ENCODE measurements around the gene TUT4. TPM values are rescaled to one million over a fixed set of nuclear protein-coding genes. Genes with fewer than 3 reads are reported as not detected.

TUT4 gene
- total and polyA plus RNA-seq, 10 donors = 31.7 to 120 (median 79.2) TPM

GRCh38 chr1:52404975-52405338 is 147.9 kb downstream of the TUT4 start:
- TF ChIP-seq POLR2AphosphoS5 (IDR thresholded peaks at IDR 0.05) (no peak), CTCF (IDR thresholded peaks at IDR 0.05 in 8 of 11, conservative IDR thresholded peaks at IDR 0.05 in 3 of 11) (peak in 1 of 11 experiments; percentile 5)
- H3K4me1 ChIP-seq = peaks cover 15 to 53% (median 34%) of the 10 kb centered on the region in 6 donors
- no peaks in the 10 kb centered on the region for H3K27me3 ChIP-seq (replicated peaks in 1 of 7)
- peak overlapping the region; percentile 61 to 90 (median 82) for H3K4me3 ChIP-seq
- intact Hi-C loops (cut with DNase I; ENCODE audit: low total_unique reads) = no loop called here
- no peak for DNase-seq
- H3K36me3 ChIP-seq = peaks cover 3 to 53% (median 29%) of the 10 kb centered on the region in 6 donors
- WGBS, 5 donors = 2 to 5% (median 3%) methylated on average over 8 of the region's 8 CpGs
- H3K27ac ChIP-seq = peak overlapping the region; percentile 80 to 96 (median 94)
- H3K9me3 ChIP-seq = no peaks in the 10 kb centered on the region

GRCh38 chr1:52404116-52404974 is 148.5 kb downstream of the TUT4 start, which contains the start of the genes ORC1 and PRPF38A:
Gene ORC1, minus strand, starts transcription at chr1:52404423. Its CDS starts 2,200 bp downstream, at chr1:52402223.
Gene PRPF38A, plus strand, starts transcription at chr1:52404602. Its CDS starts 148 bp downstream, at chr1:52404750.
- peaks cover 15 to 53% (median 34%) of the 10 kb centered on the region in 6 donors for H3K4me1 ChIP-seq
- peaks cover 3 to 49% (median 24%) of the 10 kb centered on the region in 6 donors for H3K36me3 ChIP-seq
- peak; percentile 99 for DNase-seq
- no peaks in the 10 kb centered on the region for H3K27me3 ChIP-seq (replicated peaks in 1 of 7)
- 0% methylated on average over 53 to 57 of the region's 57 CpGs for WGBS, 5 donors
- intact Hi-C loops (cut with DNase I; ENCODE audit: low total_unique reads) = no loop called here
- H3K9me3 ChIP-seq = no peaks in the 10 kb centered on the region
- TF ChIP-seq CTCF (IDR thresholded peaks at IDR 0.05 in 8 of 11, conservative IDR thresholded peaks at IDR 0.05 in 3 of 11) = peak in 8 of 11 experiments; percentile 9 to 63 (median 46)
- peak in 1 of 3 donors; percentile 31 for TF ChIP-seq POLR2A (IDR thresholded peaks at IDR 0.05)
- TF ChIP-seq POLR2AphosphoS5 (IDR thresholded peaks at IDR 0.05) = peak; percentile 92 to 96 (median 93)
- H3K27ac ChIP-seq = peak within 1 kb of the TSS; percentile 80 to 96 (median 94)
- H3K4me3 ChIP-seq = peak within 1 kb of the TSS; percentile 61 to 90 (median 82)

- WGBS, 5 donors = 0 to 2% (median 1%) methylated on average over 16 of the region's 16 CpGs
- Histone ChIP-seq H3K27ac (peak overlapping the region; percentile 36 to 96 (median 94)), H3K36me3 (peaks cover 1 to 46% (median 17%) of the 10 kb centered on the region in 6 donors), H3K9me3 (no peaks in the 10 kb centered on the region), H3K4me1 (peaks cover 15 to 53% (median 34%) of the 10 kb centered on the region in 6 donors), H3K4me3 (peak overlapping the region; percentile 61 to 90 (median 82)), H3K27me3 (replicated peaks in 1 of 7) (no peaks in the 10 kb centered on the region)
- intact Hi-C loops (cut with DNase I; ENCODE audit: low total_unique reads) = no loop called here
- DNase-seq = no peak
- TF ChIP-seq POLR2AphosphoS5 (IDR thresholded peaks at IDR 0.05) (no peak), CTCF (IDR thresholded peaks at IDR 0.05 in 8 of 11, conservative IDR thresholded peaks at IDR 0.05 in 3 of 11) (no peak), POLR2A (IDR thresholded peaks at IDR 0.05) (no peak)
Observed at GRCh38 chr1:52403566-52404115, 149.3 kb downstream of the TUT4 start.

GRCh38 chr1:52402860-52403240 is 150.0 kb downstream of the TUT4 start:
- DNase-seq = no peak
- H3K9me3 ChIP-seq = no peaks in the 10 kb centered on the region
- WGBS, 5 donors = 65 to 77% (median 72%) methylated on average over 3 of the region's 3 CpGs
- H3K4me3 ChIP-seq = peak overlapping the region in 2 of 8 donors; percentile 86 to 90
- no peak for TF ChIP-seq POLR2A (IDR thresholded peaks at IDR 0.05)
- TF ChIP-seq CTCF (IDR thresholded peaks at IDR 0.05 in 8 of 11, conservative IDR thresholded peaks at IDR 0.05 in 3 of 11) = no peak
- TF ChIP-seq POLR2AphosphoS5 (IDR thresholded peaks at IDR 0.05) = no peak
- intact Hi-C loops (cut with DNase I; ENCODE audit: low total_unique reads) = no loop called here
- no peak overlapping the region for H3K27ac ChIP-seq
- peaks cover 0 to 40% (median 9%) of the 10 kb centered on the region in 6 donors for H3K36me3 ChIP-seq
- peaks cover 15 to 48% (median 32%) of the 10 kb centered on the region in 6 donors for H3K4me1 ChIP-seq
- no peaks in the 10 kb centered on the region for H3K27me3 ChIP-seq (replicated peaks in 1 of 7)
